Lower leg skin (tissue), 3 donors: ENCODE data around the gene WDFY4.

ENCODE experiments used
- CTCF ChIP-seq, 3 donors: fragments of 450-650 bp; IDR thresholded peaks; one replicate each; pipeline ENCODE4 v1.5.1; 2016; ENCODE audit warnings: antibody characterized with exemption in 3 of 3, mild to moderate bottlenecking in 3 of 3, moderate library complexity in 2 of 3
- POLR2A ChIP-seq, 2 donors: fragments of 450-650 bp; IDR thresholded peaks; one replicate each; pipeline ENCODE4 v1.6.1; 2016 to 2017; ENCODE audit warnings: antibody characterized with exemption in 2 of 2, mild to moderate bottlenecking in 1 of 2, moderate library complexity in 1 of 2

- TF ChIP-seq CTCF (IDR thresholded peaks at IDR 0.05) (no peak), POLR2A (IDR thresholded peaks at IDR 0.05) (no peak)
These were observed 157.6 kb downstream of the WDFY4 start for GRCh38 chr10:48842231-48842630.
